GM18873 (cell line): ENCODE measurements around the gene RPL13.
"Not testable (repeated sequence)": the region's sequence is repeated elsewhere in the genome, so short reads cannot be mapped to it uniquely, and the experiment has no call there.

Source experiments
- ATAC-seq: cut with Tn5 transposase; IDR thresholded peaks from one replicate; pipeline ENCODE4 v1.9.1; 2021; ENCODE audit warnings: mild to moderate bottlenecking, moderate library complexity, moderate number of reproducible peaks; ENCODE audit not compliant: unreplicated experiment, low FRiP score

Gene RPL13

GRCh38 chr16:89575247-89576152, 15.0 kb downstream of the RPL13 start, which contains the start of gene CPNE7:
TSS of gene CPNE7 (plus strand) at chr16:89575758. CDS start at chr16:89575898, 140 bp downstream.
- no peak for ATAC-seq

GRCh38 chr16:89576153-89577054, 15.9 kb downstream of the RPL13 start:
- no peak for ATAC-seq

DNA sequence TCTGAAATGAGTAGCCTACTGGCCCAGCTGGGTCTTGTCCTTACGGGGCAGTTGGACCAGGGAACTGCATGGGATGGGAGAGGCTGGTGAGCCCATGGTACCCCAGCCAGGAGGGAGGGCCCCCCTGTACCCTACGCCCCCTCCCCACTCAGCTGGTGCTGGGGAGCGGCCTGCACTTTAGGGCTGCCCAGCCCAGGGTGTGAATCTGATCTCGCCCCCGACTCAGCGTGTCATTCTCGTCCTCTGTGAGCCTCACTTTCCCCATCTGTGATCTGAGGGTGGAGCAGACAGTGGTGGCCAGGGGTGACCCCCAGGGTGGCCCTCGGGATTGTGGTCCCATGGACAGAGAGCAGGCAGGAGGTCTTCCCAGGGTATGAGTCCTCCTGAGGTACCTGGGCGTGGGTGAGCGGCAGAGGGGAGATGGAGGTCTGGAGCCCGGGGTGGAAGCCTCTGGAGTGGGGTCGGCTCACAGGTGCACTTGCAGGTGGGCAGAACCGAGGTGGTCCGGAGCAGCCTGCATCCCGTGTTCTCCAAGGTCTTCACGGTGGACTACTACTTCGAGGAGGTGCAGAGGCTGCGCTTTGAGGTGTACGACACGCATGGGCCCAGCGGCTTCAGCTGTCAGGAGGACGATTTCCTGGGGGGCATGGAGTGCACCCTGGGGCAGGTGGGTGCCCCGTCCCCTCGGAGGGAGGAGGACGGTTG, 16.7 kb downstream of the RPL13 start:
- ATAC-seq: no peak

DNA sequence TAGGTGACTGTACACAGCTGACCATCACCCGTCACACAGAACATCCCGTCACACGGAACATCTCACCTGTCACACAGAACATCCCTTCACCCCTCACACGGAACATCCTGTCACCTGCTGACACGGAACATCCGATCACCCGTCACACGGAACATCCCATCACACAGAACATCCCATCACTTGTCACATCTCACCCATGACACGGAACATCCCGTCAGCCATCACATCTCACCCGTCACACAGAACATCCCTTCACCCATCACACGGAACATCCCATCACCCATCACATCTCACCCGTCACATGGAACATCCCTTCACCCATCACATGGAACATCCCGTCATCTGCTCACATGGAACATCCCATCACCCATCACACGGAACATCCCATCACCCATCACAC, 18.9 kb downstream of the RPL13 start:
- no peak for ATAC-seq

- ATAC-seq: no peak
These were observed 20.7 kb downstream of the RPL13 start for GRCh38 chr16:89581045-89581695.

DNA sequence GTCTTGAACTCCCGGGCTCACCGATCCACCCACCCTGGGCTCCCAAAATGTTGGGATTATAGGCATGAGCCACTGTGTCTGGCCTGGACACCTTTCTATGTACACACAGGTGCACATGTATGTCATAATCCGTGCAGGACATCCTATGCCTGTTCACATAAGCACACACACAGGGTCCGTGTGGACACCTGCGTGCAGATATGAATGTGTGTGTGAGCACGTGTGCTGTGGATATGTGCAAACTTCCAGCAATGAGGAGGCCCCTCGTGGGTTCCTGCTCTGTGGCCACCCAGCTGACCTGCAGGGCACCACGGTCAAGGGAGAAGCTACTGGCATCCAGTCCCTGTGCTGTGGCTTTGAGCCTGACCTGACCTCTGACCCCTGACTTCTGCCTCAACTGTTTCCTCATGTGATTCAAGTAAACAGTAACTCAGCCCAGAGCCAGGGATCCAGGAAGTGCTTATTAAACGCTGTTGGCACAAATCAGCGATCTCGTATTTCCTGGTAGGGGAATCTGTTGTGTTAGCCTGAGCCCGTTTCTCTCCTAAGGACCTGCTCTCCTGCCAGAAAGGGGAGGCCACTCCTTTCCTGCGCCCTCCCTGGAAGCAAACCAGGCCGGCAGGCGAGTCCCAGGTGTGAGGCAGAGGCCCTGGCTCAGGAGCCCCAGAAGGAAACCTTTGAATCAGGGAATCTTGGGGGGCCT, 21.5 kb downstream of the RPL13 start:
- no peak for ATAC-seq

DNA sequence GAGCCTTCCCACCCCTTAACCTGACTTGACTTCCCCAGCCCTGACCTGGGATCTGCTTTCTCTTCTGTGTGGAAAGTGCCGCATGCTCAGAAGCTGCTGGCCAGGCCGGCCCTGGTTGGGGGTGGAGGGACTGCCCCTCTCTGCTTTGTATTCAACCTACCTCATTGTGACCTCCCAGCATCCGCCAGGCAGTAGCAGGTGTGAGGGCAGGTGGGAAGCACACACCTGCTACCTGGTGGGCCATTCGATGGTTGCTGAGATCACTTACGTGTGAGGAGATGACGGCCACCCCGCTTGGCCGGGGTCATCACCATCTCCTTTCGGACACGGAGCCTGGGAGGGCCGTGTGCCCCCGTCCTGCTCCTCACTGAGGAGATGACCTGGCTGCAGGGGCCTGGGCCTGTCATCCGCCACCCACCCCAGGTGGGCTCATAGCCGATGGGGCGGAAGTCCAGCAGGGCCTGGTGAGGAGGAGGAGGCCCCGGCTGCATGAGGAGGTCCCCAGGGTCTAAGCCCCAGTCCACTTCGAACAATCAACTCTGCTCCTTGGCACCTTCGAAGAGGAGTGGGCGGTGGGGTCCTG, 22.2 kb downstream of the RPL13 start:
- ATAC-seq: no peak

GRCh38 chr16:89583197-89583894, 22.9 kb downstream of the RPL13 start:
- no peak for ATAC-seq

- no peak for ATAC-seq
These were observed 23.6 kb downstream of the RPL13 start for GRCh38 chr16:89583895-89584644.

GRCh38 chr16:89584768-89585549, 24.5 kb downstream of the RPL13 start:
- no peak for ATAC-seq

- ATAC-seq: no peak
These were observed 25.7 kb downstream of the RPL13 start for GRCh38 chr16:89586218-89586617.

DNA sequence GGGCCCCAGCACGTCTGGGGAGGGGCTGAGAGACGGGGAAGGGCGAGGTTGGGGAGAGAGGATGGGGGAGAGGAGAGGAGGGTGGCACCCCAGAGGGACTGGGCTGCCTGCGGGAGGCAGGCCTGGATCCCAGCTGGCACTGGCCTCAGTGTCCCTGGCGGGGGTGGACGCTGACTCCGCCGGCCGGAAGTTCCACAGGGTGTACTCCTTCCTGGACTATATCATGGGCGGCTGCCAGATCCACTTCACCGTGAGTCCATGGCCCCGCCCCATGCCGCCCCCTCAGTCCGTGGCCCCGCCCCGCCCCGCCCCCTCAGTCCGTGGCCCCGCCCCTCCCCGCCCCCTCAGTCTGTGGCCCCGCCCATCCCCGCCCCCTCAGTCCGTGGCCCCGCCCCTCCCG, 26.4 kb downstream of the RPL13 start:
- ATAC-seq: no peak

GRCh38 chr16:89587676-89588075, 27.2 kb downstream of the RPL13 start:
- ATAC-seq: not testable (repeated sequence)

DNA sequence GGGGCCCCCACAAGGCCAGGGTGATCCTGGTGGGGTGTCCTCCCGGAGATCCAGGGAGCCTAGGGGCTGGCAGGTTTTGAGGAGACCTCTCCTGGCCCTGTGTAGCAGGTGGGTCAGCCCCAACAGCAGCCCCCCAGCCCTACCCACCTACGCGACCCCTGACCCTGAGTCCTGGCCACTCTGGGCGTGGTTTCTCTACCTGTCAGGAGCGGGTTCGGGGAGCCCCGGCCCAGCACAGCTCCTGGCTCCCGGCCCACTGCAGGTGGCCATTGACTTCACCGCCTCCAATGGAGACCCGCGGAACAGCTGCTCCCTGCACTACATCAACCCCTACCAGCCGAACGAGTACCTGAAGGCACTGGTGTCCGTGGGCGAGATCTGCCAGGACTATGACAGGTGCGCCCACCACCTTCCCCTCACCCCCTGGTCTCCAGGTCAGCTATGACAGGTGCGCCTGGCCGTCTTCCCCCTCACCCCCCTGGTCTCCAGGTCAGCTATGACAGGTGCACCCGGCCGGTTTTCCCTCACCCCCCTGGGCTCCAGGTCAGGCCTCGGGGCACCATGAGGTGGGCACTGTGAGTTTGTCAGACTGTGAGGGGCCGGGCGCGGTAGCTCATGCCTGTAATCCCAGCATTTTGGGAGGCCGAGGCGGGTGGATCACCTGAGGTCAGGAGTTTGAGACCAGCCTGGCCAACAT, 28.1 kb downstream of the RPL13 start:
- ATAC-seq: no peak

GRCh38 chr16:89589241-89589926, 28.9 kb downstream of the RPL13 start:
- ATAC-seq: no peak

DNA sequence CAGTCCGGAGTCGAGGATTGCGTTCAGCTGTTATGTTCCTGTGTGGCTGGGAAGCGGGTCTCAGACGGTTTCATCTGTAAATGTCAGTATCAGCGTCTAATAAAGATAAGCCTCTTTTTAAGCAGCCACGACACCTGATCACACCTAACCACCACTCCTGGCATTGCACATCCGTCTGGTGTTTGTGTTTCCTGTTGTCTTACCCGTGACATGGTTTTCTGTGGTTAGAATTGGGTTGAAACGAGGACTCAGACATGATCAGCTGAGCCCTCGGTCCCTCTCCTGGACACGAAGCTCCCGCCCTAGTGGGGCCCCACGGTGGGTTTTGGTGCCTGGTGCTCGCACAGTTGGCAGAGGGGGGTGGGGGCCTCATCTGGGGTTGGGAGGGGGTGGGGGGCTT, 33.4 kb downstream of the RPL13 start:
- ATAC-seq: no peak
